HepG2 (cell line): Measurements from ENCODE around the gene KCNIP3. TPM values are rescaled to one million over a fixed set of nuclear protein-coding genes. Genes with fewer than 3 reads are reported as not detected.

Experiments used
- ATAC-seq: fragments of 200-7000 bp; cut with Tn5 transposase; 3 replicates; pipeline ENCODE4 v1.9.1; 2020; ENCODE audit warnings: mild to moderate bottlenecking, moderate library complexity
- BruUV-seq: library from RNA; stranded (reverse); fragments of 400-500 nt; replicated peaks from 2 replicates; lab custom pipeline; 2021; lab: Mats Ljungman, UMichigan
- CTCF ChIA-PET: fragments of 300-600 bp; formaldehyde crosslinking; extraction: SDS; loops from one replicate; lab custom pipeline; 2021; ENCODE audit warnings: low total read pairs, inconsistent platforms, low intra/inter-chr PET ratio; lab: Yijun Ruan, JAX
- POLR2A ChIA-PET: fragments of 350-600 bp; sonication (Branson Sonifier 250); formaldehyde crosslinking; loops from one replicate; lab custom pipeline; 2020; ENCODE audit warnings: antibody characterized with exemption, inconsistent platforms; lab: Yijun Ruan, JAX
- DNase-seq: peaks from one replicate; pipeline ENCODE4 v3.0.0-alpha.2; 2015; ENCODE audit warnings: low spot score
- FAIRE-seq: peaks from 3 replicates; lab custom pipeline; 2011; peaks lifted over from hg19 to GRCh38; lab: Jason Lieb, UNC
- H2AFZ ChIP-seq: one replicate; pipeline ENCODE4 v1.6.1; 2011; ENCODE audit warnings: low read length, inconsistent platforms
- H3K27ac ChIP-seq: fragments of 300-600 bp; 3 replicates; pipeline ENCODE4 v1.8.0; 2011; ENCODE audit warnings: mixed run types, mild to moderate bottlenecking, mixed read lengths, low read length, inconsistent platforms; ENCODE audit not compliant: insufficient read depth; ENCODE audit errors: extremely low read length
- H3K27me3 ChIP-seq, 2 experiments: fragments of 200-600 bp in 1 of 2; 2 replicates in 1 of 2; 3 replicates in 1 of 2; pipeline versions ENCODE4 v1.6.0 to v1.8.0; 2011; ENCODE audit warnings: low read length in 2 of 2, mild to moderate bottlenecking in 2 of 2, moderate library complexity in 2 of 2, inconsistent platforms in 1 of 2; ENCODE audit not compliant: insufficient read depth in 2 of 2, control insufficient read depth in 1 of 2
- H3K36me3 ChIP-seq, 2 experiments: fragments of 200-600 bp in 1 of 2; replicated peaks in 1 of 2; 2 replicates in 1 of 2; 3 replicates in 1 of 2; pipeline versions ENCODE4 v1.5.1 to v1.8.0; 2011; ENCODE audit warnings: low read length in 2 of 2, inconsistent platforms in 1 of 2; ENCODE audit not compliant: insufficient read depth in 2 of 2, control insufficient read depth in 1 of 2
- H3K4me1 ChIP-seq: 2 replicates; pipeline ENCODE4 v1.5.1; 2012; ENCODE audit warnings: low read length, inconsistent platforms; ENCODE audit not compliant: insufficient read depth
- H3K4me2 ChIP-seq: 2 replicates; pipeline ENCODE4 v1.6.0; 2011; ENCODE audit warnings: low read depth, low read length, inconsistent platforms
- H3K4me3 ChIP-seq, 3 experiments: fragments of 200-600 bp in 1 of 3; sonication (generic), shearing (Covaris generic) in 1 of 3; replicated peaks in 1 of 3; 2 replicates each; pipeline ENCODE4 v1.5.1; 2011 to 2016; ENCODE audit warnings: low read length in 3 of 3, inconsistent platforms in 2 of 3, low read depth in 2 of 3, mild to moderate bottlenecking in 2 of 3, control low read depth in 1 of 3, mixed read lengths in 1 of 3; ENCODE audit not compliant: insufficient read depth in 1 of 3
- H3K79me2 ChIP-seq: one replicate; pipeline ENCODE4 v1.6.1; 2011; ENCODE audit warnings: low read length, inconsistent platforms; ENCODE audit not compliant: insufficient read depth
- H3K9ac ChIP-seq: 2 replicates; pipeline ENCODE4 v1.6.0; 2011; ENCODE audit warnings: mild to moderate bottlenecking, low read depth, low read length, inconsistent platforms; ENCODE audit not compliant: insufficient read depth
- H3K9me3 ChIP-seq: 2 replicates; pipeline ENCODE4 v1.5.1; 2012; ENCODE audit warnings: mild to moderate bottlenecking, low read length
- H4K20me1 ChIP-seq: 2 replicates; pipeline ENCODE4 v1.6.0; 2011; ENCODE audit warnings: inconsistent platforms, mild to moderate bottlenecking, low read length, moderate library complexity; ENCODE audit not compliant: insufficient read depth
- CSRNP2 ChIP-seq: sonication (generic); formaldehyde crosslinking; conservative IDR thresholded peaks from 2 replicates; pipeline ENCODE4 v1.8.0; 2022; ENCODE audit warnings: low read depth, missing genetic modification reagents
- WGBS: methylation state at CpG from one replicate; pipeline ENCODE4 v1.1.6; 2017; ENCODE audit warnings: low lambda C conversion rate; 5-methylcytosine and 5-hydroxymethylcytosine counted together
- in situ Hi-C: cut with HindIII; loops from 2 replicates; pipeline ENCODE4 v1.10.0; 2017; ENCODE audit warnings: low pct_unique_long_range_greater_than_20kb; ENCODE audit not compliant: extremely low pct_ligation_motif_present
- intact Hi-C: fragments of 100-400 bp; cut with micrococcal nuclease; formaldehyde crosslinking; loops from one replicate; pipeline ENCODE4 v1.10.0; 2022; ENCODE audit not compliant: unreplicated experiment
- polyA plus RNA-seq, 8 experiments: library from polyadenylated mRNA; depleted of rRNA in 3 of 8; stranded (reverse) in 7 of 8; unstranded in 1 of 8; fragments of >200 nt; fragmentation: Illumina TruSeq in 4 of 8; extraction: Trizol in 4 of 8; gene quantifications; 2 replicates each; pipeline versions ENCODE4 v1.2.1 to v1.2.3, GENCODE V29; 2011 to 2016; ENCODE audit warnings: low read depth in 4 of 8, missing spikeins in 1 of 8, mixed read lengths in 1 of 8; ENCODE audit not compliant: insufficient read depth in 1 of 8
- total RNA-seq, 5 experiments: library from RNA; depleted of rRNA; stranded (reverse); fragments of >200 nt; fragmentation: Illumina TruSeq; extraction: Trizol; gene quantifications; 2 replicates each; pipeline ENCODE4 v1.2.3, GENCODE V29; 2016; ENCODE audit warnings: low read depth in 1 of 5
- TF ChIP-seq, protein P1 (sequence below): fragments of 450-650 bp; IDR thresholded peaks from 2 replicates; pipeline ENCODE4 v1.6.1; 2016

KCNIP3 gene
- total and polyA plus RNA-seq, 2 of the 13 experiments (the other 11 are each of a cell fraction or from before 2014, with no cell fraction given): not detected

DNA sequence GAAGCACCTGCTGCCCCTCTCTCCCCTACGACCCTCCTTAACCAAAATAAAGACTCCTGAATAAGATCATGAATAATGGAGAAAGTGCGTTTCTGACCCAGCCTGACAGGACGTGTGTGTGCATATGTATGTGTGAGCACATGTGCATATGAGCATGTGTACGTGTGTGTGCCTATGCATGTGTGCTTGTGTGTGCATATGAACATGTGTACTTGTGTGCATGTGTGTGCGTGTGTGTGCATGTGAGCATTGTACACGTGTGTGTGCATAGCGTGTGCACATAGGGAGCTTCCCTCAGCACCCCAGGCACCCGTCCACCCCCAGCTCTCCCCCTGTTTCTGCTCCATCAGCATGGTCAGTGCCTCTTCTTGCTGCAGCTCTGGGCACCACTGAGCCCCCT lies 10.7 kb downstream of the KCNIP3 start:
- 35% methylated on average over 8 of the region's 8 CpGs for WGBS
- no peak for FAIRE-seq
- DNase-seq: no peak

More for the DNA sequence above, 10.7 kb downstream of the KCNIP3 start:
- POLR2A ChIA-PET: no interaction called here
- Histone ChIP-seq H3K36me3 (no peaks in the 10 kb centered on the region), H3K79me2 (no peaks in the 10 kb centered on the region), H3K27me3 (peaks cover 2 to 47% of the 10 kb centered on the region in 2 experiments; a peak in 4 of 5 replicates), H3K4me2 (no peak overlapping the region), H3K9ac (no peak overlapping the region), H3K9me3 (no peaks in the 10 kb centered on the region), H2AFZ (no peak overlapping the region), H3K4me3 (no peak overlapping the region), H4K20me1 (no peaks in the 10 kb centered on the region), H3K27ac (no peak overlapping the region), H3K4me1 (peaks cover 19% of the 10 kb centered on the region)
- intact Hi-C loops: no loop called here
- no peak for TF ChIP-seq CSRNP2 (CRISPR knock-in tag)
- TF ChIP-seq, protein P1, sequence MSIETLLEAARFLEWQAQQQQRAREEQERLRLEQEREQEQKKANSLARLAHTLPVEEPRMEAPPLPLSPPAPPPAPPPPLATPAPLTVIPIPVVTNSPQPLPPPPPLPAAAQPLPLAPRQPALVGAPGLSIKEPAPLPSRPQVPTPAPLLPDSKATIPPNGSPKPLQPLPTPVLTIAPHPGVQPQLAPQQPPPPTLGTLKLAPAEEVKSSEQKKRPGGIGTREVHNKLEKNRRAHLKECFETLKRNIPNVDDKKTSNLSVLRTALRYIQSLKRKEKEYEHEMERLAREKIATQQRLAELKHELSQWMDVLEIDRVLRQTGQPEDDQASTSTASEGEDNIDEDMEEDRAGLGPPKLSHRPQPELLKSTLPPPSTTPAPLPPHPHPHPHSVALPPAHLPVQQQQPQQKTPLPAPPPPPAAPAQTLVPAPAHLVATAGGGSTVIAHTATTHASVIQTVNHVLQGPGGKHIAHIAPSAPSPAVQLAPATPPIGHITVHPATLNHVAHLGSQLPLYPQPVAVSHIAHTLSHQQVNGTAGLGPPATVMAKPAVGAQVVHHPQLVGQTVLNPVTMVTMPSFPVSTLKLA: peak; percentile 96
- CTCF ChIA-PET: no interaction called here
- BruUV-seq: no TSS peak
- in situ Hi-C loops: no loop called here
- no peak for ATAC-seq
